GM23248 (cell line): ENCODE measurements around the gene DCUN1D3.

Experiments used
- EZH2 ChIP-seq: fragments of 200-600 bp; sonication (generic); IDR thresholded peaks from 2 replicates; pipeline ENCODE4 v1.6.1; 2018; ENCODE audit warnings: antibody characterized with exemption, mild to moderate bottlenecking; ENCODE audit not compliant: insufficient read depth, poor library complexity, severe bottlenecking
- EZH2phosphoT487 ChIP-seq: fragments of 200-600 bp; sonication (generic); IDR thresholded peaks from 2 replicates; pipeline ENCODE4 v1.6.1; 2018; ENCODE audit warnings: antibody characterized with exemption, moderate library complexity, mild to moderate bottlenecking, low read depth; ENCODE audit not compliant: insufficient read depth

GRCh38 chr16:20830372-20830771 lies 69.8 kb downstream of the DCUN1D3 start:
- TF ChIP-seq EZH2phosphoT487: no peak
- TF ChIP-seq EZH2: no peak
